Liver (tissue), 3 donors: ENCODE measurements around the gene USF2.

Source experiments
- ATF3 ChIP-seq: IDR thresholded peaks from 2 replicates; pipeline ENCODE4 v1.6.1; 2016; ENCODE audit warnings: antibody characterized with exemption
- CTCF ChIP-seq: fragments of 150-350 bp; IDR thresholded peaks from 2 replicates; pipeline ENCODE4 v1.5.1; 2017; ENCODE audit warnings: improper control_type of control experiment, low read depth, low read length; ENCODE audit not compliant: missing input control
- JUND ChIP-seq, 2 donors: IDR thresholded peaks; 2 replicates each; pipeline ENCODE4 v1.6.1; 2016; ENCODE audit warnings: antibody characterized with exemption in 2 of 2
- MAX ChIP-seq: IDR thresholded peaks from 2 replicates; pipeline ENCODE4 v1.6.1; 2016; ENCODE audit warnings: antibody characterized with exemption
- NR2F2 ChIP-seq: IDR thresholded peaks from 2 replicates; pipeline ENCODE4 v1.6.1; 2016; ENCODE audit warnings: antibody characterized with exemption
- REST ChIP-seq: IDR thresholded peaks from 2 replicates; pipeline ENCODE4 v1.6.1; 2016; ENCODE audit warnings: antibody characterized with exemption, mild to moderate bottlenecking
- SP1 ChIP-seq: IDR thresholded peaks from 2 replicates; pipeline ENCODE4 v1.6.1; 2018; ENCODE audit warnings: antibody characterized with exemption, mild to moderate bottlenecking
- donor health status: healthy.
- donor health status: healthy.

- TF ChIP-seq CTCF (no peak), NR2F2 (no peak), SP1 (no peak), MAX (no peak), REST (no peak), JUND (IDR thresholded peaks at IDR 0.05) (no peak), ATF3 (no peak)
Measured at GRCh38 chr19:35273686-35274259, 5.0 kb downstream of the USF2 start.
